GM18511 (cell line): Measurements from ENCODE around the gene ZNF83.
A peak's percentile ranks its signal among the peaks of the same experiment; 100 is the strongest.
"Not testable (repeated sequence)": the region's sequence is repeated elsewhere in the genome, so short reads cannot be mapped to it uniquely, and the experiment has no call there.

Experiments used
- ATAC-seq: cut with Tn5 transposase; IDR thresholded peaks from one replicate; pipeline ENCODE4 v1.9.1; 2021; ENCODE audit warnings: mild to moderate bottlenecking, moderate library complexity; ENCODE audit not compliant: unreplicated experiment

The ZNF83 gene

DNA sequence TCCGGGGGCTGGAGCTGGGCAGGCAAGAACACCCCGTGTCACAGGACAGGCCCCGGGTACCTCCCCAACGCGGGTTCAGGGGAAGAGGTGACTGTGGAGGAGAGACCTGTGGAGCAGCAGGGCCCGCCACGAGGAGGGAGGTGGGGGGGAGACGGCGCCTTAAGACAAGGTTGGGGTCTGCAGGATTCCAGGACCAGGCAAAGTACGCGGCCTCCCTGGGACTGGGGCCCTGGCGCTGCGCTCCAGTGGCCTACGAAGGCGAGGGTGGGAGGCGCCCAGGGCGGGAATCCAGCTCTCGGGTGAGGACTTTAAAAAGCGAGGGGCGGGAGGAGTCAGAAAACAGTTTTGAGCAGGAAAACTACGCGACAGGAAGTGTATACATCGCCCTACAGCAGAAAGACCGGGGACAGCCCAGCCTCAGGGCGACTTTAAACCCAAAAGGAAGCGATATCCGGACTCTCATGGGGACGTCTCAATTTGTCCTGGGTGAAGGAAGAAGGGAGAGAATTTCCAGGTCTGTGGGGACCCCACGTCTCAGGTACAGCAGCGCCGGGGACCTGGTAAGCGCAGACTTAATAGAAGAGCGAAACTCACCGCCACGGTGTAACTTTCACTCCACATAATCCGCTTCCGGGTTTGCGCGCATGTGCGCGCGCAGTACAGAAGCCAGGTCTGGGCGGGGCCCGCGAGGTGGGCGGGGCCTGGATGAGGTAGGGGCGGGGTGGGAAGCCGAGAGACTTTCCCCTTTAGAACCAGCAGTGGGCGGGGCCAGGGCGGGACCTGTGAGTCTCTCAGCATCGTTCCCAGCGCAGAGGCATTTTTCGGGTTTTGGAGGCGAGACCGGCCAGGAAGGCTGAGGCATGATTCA lies at the start of gene ZNF83:
Gene ZNF83, minus strand, starts transcription at position 638 of the 868 bp plus-strand sequence.
- peak; percentile 94 for ATAC-seq

DNA sequence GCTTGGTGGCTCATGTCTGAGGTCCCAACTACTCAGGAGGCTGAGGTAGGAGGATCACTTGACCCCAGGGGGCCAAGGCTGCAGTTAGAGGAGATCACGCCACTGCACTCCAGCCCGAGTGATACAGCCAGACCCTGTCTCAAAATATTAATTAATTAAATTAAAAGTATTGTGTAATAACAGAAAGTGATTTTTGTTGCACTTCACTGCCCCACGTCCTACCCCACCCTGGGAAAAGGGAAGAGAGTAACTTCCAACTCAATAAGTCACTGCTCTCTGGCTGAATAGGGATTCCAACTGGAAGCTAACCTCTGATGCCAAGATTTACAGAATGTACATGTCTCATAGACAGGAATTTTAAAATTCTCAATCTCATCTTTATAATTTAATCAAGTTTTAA lies 49.5 kb upstream of the ZNF83 start:
- ATAC-seq: no peak

- no peak for ATAC-seq
Measured at GRCh38 chr19:52685811-52686210, 47.7 kb upstream of the ZNF83 start.

DNA sequence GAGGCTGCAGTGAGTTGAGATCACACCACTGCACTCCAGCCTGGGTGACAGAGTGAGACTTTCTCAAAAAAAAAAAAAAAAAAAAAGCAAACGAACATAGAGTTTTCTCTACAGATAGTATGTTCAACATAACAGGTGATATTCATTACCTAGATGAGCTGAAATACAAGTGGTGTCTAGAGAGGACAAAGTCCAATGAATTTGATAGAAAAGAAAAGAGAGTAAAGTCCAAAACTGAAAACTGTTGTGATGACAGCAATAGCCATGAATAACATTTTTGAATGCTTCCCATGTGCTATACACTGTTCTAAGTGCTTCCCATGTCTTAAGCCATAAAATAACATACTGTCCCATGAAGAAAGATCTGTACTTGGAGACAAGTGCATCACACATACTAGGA lies 43.1 kb upstream of the ZNF83 start:
- not testable (repeated sequence) for ATAC-seq

- no peak for ATAC-seq
Measured at GRCh38 chr19:52679598-52679997, 41.4 kb upstream of the ZNF83 start.

- ATAC-seq: not testable (repeated sequence)
Measured at GRCh38 chr19:52675239-52675638, 37.1 kb upstream of the ZNF83 start.

DNA sequence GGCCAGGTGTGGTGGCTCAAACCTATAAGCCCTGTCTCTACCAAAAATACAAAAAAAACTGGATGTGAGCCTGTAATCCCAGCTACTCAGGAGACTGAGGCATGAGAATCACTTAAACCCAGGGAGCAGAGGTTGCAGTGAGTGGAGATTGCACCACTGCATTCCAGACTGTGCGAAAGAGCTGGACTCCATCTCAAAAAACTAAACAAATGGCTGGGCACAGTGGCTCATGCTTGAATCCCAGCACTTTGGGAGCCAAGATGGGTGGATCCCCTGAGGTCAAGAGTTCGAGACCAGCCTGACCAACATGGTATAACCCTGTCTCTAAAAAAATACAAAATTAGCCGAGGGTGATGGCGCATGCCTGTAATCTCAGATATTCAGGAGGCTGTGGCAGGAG lies 34.9 kb upstream of the ZNF83 start:
- ATAC-seq: no peak

DNA sequence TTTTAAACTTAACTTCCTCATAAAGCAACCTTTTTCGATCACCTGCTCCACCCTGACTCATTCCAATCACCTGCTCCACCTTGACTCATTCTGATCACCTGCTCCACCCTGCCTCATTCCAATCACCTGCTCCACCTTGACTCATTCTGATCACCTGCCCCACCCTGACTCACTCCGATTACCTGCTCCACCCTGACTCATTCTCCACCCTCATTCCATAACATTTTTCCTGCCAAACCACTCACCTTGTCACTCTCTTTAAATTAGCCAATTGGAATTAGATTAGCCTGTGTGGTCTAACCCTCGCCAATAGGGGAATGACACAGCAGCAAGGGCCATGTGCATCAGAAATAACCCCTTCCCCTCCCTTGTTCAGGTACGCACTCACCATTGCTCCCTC lies 31.9 kb upstream of the ZNF83 start:
- ATAC-seq: no peak

GRCh38 chr19:52669586-52669985 lies 31.4 kb upstream of the ZNF83 start:
- ATAC-seq: no peak

DNA sequence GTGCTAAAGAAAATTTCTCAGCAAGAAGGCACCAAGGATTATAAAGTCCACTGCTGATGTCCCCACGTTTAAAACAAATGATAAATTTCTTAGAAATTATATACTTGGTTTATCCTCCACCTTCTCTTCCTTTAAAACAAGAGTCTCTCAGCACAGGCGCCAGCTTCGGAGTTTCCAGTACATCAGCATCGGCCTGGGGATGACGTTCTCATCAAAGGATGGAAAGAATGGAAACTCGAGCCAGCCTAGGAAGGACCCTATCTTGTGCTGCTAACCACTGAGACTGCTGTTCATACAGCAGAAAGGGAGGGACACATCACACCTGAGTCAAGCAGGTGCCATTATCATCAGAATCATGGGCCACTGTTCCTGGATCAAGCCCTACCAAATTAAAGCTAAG lies 29.8 kb upstream of the ZNF83 start:
- no peak for ATAC-seq

DNA sequence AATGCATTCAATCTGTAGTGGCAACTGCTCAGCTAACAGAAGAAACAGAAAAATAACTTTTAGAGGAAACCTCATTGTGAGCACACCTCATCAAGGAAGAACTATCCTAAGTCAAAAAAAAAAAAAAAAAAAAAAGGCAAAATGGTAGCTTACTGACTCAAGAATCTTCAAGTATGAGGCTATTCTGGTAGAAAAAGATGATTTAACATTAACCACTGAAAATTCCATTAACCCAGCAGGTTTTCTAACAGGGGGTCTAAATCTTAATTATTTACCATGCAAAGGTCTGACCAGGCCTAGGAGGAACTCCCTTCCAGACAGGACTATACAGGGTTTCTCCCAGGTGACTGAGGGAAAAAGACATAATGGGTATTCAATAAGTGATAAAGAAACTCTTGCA lies 28.4 kb upstream of the ZNF83 start:
- ATAC-seq: no peak

GRCh38 chr19:52665529-52665928 lies 27.4 kb upstream of the ZNF83 start:
- ATAC-seq: no peak

DNA sequence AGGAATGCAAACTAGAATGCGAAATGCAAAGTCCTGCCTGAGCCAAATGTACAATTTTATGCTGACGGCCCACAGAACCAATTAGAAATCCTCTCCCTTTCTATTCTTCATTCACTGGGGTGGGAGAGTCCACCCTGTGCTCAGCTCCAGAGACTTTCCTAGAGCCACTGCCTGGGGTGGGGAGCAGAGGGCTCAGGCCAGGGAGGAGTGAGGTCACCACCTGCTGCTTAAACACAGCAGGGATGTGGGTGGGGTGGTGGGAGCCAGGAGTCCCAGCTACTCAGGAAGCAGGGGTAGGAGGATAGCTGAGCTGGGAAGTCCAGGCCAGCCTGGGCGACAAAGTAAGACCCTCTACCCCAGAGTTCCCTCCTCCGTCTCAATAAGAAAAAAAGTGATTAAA lies 26.9 kb upstream of the ZNF83 start:
- no peak for ATAC-seq

DNA sequence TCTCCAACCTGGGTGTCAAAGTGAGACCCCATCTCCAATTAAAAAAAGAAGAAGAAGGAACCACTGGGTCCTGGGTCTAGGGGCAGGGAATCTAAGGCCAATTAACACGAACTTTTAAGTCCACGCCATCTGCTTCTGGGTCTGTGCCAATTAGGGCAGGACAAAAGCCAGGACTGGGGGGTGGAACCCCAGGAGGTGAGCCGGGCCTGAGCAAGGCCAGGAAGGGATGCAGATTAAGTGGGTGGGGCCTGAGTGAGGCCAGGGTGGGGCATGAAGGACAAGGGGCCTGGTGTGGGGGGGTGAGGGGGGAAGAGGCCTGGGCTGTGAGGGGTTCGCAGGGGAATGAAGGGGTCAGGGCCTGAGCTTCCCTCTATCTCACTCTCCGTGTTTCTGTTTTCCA lies 26.3 kb upstream of the ZNF83 start:
- ATAC-seq: no peak

GRCh38 chr19:52662631-52663030 lies 24.5 kb upstream of the ZNF83 start:
- no peak for ATAC-seq

- ATAC-seq: no peak
Measured at GRCh38 chr19:52660981-52661380, 22.8 kb upstream of the ZNF83 start.

DNA sequence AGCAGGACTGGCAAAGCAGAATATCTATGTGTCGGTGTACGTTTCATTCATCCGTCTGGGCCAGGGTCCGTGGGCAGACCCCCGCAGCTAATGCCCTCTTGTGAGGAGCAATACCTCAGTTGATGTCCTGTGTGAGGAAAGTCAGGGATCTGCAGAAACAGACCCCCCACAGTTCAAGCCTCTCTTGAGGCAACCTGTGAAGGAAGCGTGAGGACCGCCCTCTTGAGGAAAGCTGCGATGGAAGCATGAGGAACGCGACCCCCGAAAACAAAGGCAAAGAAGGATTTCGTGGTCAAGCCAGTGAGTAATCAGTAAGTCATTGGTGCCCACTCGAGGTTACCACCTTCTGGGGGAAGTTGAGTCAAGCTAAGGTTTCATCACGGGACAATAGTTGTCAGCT lies 20.9 kb upstream of the ZNF83 start:
- no peak for ATAC-seq

GRCh38 chr19:52658595-52658994 lies 20.4 kb upstream of the ZNF83 start:
- no peak for ATAC-seq

- ATAC-seq: no peak
Measured at GRCh38 chr19:52653161-52653560, 15.0 kb upstream of the ZNF83 start.

DNA sequence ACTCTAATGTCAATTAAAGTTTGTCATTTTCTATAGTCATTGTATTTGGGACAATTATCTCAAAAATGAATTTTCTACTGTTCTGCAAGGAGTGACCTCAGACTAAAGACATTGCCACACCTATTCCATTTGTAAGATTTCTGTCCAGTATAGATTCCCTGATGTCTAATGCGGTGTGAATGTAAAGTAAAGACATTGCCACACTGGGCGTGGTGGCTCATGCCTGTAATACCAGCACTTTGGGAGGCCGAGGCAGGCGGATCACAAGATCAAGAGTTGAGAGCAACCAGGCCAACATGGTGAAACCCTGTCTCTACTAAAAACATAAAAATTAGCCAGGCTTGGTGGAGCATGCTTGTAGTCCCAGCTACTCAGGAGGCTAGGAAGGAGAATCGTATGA lies 13.8 kb upstream of the ZNF83 start:
- no peak for ATAC-seq

- ATAC-seq: no peak
Measured at GRCh38 chr19:52648336-52649016, 10.3 kb upstream of the ZNF83 start.

GRCh38 chr19:52646571-52647217 lies 8.5 kb upstream of the ZNF83 start:
- ATAC-seq: no peak
